GM19328 (cell line): ENCODE results near the gene UNKL.

Source experiments
- ATAC-seq: cut with Tn5 transposase; IDR thresholded peaks from one replicate; pipeline ENCODE4 v1.9.1; 2021; ENCODE audit warnings: mild to moderate bottlenecking, moderate library complexity; ENCODE audit not compliant: unreplicated experiment

UNKL gene

DNA sequence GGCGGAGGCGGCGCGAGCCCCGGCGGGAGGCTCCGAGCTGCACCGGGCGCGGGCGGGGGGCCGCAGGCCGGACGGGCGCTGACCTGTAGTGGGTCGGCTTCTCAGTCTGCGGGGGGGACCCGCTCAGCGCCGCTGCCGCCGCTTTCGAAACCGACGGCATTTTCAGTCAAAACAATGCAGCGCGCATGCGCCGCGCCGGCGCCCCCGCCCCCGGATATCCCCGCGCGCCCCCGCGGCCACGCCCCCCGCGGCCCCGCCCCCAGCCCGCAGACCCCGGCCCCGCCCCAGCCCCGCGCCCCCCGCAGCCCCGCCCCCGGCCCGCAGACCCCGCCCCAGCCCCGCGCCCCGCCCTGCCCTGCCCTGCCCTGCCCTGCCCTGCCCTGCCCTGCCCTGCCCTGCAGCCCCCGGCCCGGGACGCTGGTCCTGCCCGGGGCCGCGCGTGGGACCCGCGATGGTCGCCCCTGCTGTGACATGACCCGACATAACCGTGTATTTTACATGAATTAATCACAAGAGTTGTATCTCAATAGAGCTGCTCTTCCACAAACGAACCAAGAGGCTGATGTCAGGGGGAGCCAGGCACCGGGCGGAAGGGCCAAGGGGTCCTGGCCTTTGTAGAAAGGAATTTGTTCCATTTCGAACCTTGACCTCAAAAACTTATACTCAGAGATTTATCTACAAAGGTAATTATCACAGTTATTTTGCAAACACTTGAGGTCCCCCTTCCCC, at the start of gene UNKL:
Gene UNKL (minus strand): TSS at position 173 of the 729 bp plus-strand sequence. CDS start 13 bp downstream, at position 160.
- no peak for ATAC-seq

DNA sequence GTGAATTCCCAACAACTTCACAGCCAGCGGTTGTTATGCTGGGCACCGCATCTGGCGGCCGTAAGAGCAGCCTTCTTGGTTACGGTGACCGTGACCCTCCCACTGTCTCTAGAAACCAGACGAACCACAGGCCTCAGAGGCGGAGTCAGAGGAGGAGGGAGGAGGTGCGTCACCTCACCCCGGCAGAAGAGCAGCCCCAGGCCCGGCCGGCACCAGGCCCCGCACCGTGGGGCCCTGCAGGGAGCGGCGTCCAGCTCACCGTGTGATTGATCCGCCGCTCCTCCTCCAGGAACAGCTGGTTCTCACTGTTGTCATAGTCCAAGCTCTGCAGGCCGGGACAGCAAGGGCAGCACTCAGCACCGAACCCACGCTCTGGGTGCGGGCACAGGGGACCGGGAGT, 46.6 kb upstream of the UNKL start:
- no peak for ATAC-seq

DNA sequence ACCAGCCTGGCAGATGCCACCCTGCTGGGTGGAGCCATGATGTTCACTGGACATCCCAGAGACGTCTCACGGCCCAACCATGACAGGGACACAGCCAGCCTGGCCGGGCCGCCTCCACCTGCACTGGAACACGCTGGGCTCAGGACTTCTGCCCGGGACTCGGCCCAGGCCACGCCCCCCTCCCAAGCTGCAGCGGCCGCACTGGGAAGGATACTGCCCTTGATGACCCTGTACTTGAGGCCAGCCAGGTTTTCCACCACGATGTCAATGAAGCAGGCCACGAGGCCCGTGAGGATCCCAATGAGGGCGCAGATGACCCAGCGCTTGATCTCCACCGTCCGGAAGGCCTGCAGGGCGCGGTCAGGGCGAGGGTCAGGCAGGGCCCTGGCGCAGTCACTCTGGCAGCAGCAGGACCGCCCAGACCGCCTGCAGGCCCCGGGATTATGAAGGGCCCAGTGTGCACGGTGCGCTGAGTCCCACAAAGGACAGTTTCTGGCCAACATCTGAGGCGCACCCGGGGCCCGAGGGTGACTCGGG, 46.2 kb upstream of the UNKL start:
- ATAC-seq = no peak

DNA sequence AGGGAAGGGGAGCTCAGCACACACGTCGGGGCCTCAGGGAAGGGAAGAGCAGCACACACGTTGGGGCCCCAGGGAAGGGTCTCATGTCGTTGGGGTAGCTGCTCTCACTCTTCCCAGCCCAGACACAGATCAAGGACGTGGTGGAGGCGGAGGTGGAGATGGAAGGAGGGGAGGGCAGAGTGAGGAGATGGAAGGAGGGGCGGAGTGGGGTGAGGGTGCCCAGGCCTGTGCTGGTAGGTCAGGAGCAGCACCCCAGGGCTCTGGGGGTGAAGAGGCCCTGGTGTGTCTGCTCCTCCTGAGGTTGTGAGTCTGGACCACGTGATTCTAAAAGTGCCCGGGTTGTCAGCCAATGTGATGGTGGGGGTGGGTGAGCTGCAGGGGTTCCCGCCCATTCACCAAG, 45.5 kb upstream of the UNKL start:
- no peak for ATAC-seq

DNA sequence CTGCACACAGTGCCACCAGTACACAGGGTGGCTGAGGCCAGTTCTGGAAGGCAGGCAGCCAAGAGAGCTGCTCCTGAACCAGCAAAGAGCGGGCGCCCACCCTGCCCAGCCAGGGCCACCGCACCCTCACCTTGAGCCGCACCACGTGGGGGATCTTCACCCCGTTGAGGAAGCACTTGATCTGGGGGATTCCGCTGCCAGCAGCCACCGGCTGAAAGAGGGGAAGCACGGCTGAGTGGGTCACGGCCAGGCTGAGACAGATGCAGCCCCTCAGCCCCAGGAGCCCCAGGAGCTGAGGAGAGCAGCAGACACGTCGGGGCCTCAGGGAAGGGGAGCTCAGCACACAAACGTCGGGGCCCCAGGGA, 44.5 kb upstream of the UNKL start:
- no peak for ATAC-seq

DNA sequence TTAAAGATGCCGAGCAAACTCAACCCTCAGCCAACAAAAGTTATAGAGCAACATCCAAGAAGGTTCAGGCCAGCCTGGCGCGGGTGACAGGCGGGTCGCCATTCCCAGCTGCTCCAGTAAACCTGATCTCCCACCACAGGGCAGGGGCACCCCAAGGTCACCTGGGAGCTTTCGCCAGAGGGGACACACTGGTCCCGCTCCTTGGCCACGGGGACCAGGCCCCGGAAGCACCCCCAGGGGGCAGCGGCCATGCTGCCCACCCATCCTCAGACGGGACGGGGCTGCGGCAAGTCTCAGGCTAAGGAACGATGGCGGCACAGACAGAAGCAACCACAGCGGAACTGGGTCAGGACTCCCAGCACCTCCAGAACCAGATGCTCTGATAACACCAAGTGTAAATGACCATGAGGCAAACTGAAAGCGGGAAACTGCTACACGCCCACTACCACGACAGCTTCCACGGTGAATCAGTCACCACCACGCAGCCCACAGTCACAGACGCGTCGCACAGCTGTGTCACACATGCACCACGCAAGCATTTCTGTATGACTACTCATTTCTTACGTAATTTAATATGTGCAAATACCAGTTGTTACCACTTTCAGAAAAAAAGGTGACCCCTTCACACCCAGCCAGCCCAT, 44.0 kb upstream of the UNKL start:
- no peak for ATAC-seq

DNA sequence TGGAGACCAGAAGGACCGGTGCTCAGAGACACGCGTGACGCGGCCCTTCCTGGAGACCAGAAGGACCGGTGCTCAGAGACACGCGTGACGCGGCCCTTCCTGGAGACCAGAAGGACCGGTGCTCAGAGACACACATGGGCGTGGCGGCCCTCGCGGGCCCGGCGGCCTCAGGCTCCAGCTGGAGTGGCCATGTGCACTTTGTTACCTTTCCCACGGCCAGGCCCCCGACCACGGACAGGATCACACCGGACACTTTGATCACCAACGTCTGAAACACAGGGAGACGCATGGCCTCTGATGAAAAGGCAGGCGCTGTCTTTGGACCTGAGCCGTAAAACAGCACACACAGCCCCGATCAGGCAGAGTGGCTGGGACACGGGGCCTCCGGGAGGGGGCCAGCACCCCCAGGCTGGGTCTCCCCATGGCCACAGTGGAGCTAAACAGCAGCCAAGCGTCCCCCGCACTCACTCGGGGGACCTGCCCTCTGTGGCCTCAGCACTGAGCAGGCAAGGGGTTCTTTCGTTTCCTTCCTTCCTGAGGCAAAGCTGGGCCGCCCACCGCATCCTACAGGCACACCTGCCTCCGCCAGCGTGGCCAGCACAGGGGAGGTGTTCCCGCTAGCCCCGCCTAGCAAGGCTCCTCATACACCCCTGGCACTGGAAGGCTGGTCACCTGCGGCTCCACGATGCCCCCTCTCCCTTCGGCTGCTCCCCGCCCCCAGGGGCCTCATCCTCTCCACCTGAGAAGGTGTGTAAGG, 43.2 kb upstream of the UNKL start:
- ATAC-seq = no peak

- no peak for ATAC-seq
Measured at GRCh38 chr16:1456951-1457350, 42.4 kb upstream of the UNKL start.

DNA sequence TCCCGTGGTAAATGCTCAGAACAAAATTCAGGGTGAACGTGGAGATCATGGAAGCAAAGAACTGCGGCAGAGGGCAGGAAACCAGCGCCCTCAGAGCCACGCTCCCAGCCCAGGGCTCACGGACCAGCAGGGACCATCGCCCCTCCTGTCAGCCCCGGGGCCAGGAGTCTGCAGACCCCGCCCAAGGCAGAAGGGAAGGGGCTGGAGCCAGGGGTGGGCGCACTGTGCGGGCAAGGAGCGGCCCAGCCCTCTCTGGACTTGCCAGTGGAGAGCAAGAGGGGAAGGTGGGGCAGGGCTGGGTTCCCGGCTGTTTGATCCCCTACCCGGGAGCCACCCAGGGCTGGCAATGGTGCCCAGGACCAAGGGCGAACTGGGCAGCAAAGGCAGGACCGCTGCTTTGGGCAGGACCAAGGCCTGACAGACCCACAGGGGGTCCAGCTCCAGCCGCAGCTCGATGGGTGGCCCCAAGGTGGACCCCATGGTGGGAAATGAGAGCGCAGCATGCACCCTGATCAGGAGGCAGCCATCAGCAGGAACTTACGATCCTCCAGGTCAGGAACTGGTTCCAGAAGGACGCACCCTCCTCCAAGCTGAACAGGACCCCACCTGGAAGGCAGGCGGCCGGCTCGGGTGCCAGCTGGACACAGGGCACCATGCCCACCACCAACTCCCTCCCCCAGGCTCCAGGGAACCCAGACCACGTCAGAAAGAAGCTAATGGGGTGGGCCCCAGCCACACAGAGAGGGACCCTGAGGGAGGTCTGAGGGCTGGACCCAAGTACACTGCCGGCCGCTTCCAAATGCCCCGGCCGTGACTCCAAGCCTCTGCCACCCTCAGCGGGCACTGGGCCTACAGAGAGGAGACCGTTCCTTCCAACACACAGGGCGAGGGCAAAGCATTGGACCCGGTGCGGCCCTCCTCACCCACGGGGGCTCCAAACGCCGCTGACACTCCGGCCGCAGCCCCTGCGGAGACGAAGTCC, 41.0 kb upstream of the UNKL start:
- ATAC-seq = no peak

- no peak for ATAC-seq
Measured at GRCh38 chr16:1454561-1454960, 40.1 kb upstream of the UNKL start.

- ATAC-seq = no peak
Measured at GRCh38 chr16:1453316-1453715, 38.8 kb upstream of the UNKL start.

DNA sequence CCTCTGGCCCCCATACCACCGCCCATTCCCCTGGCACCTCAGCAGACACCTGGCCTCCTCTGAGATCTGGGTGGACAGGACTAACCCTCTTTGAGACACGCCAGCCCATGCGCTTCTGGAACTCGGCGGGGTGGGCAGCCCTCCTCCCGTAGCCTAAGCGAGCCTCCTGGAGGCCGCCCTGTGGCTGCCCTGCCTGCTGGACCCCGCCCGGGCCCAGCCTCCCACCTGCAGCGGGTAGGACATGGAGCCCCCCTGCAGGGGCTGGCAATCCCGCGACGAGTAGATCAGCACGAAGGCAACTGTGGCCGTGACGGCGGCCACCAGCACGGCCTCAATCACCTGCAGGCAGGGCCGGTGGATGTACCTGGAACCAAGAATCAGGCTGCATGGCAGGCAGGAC, 38.0 kb upstream of the UNKL start:
- no peak for ATAC-seq

GRCh38 chr16:1451702-1452392, 37.3 kb upstream of the UNKL start:
- ATAC-seq = no peak

DNA sequence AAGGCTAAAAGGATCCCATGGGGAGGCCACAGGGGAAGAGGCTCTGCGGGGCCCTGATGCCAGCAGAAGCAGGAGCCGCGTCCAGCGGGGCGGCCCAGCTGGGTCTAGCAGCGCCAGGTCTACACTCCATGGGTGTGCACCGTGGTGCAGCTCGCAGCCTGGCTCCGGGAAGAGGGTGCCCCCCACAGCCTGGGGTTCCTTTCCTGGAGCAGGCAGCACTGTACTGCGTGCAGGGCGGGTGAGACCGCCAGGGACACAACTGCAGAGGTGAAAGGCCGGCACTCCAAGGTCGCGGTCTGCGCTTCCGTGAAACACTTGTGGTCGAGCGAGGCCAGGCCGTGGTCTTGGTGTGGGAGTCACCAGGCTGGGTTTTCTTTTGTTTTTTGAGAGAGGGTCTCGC, 36.3 kb upstream of the UNKL start:
- no peak for ATAC-seq

DNA sequence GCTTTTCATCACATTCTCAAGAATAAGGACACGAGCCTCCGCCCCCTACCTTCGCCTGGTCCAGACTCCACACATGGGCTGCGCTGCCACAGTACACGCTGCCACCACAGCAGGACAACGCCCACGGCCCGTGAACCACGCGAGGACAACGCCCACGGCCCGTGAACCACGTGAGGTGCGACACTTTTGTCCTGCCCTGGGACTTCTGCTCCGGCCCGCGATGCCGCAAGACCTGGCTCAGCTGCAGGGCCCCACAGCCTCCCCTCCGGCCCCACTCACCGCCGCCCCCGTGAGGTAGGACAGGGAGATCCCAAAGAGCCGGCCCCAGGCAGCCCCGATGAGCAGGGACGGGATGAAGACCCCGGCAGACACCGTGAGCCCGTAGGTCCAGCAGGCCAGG, 35.7 kb upstream of the UNKL start:
- ATAC-seq = no peak

DNA sequence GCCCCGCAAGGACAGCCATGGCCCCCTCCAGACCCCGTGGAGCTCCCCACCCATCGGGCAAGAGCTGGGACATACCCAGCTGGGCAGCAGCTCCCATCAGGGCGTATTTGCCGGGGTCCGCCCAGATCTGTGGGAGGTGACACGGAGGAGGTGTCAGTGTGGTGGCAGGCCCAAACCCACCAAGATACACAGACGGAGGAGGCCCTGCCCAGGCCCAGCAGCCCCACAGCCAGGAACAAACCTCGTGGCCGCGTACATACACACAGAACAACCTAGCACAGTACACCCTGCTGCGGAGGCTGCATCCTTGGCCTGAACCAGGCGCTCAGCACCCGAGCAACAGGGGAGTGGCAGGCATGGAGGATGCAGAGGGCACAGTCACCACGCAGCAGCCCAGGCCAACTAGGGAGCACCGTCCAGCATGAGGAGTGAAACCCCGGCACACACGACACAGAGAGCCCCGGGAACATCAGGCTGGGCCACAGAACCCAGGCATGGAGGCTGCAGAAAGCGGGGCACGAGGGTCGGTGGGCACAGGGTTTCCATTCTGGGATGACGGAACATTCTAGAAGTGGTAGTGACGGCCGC, 34.8 kb upstream of the UNKL start:
- ATAC-seq = no peak

DNA sequence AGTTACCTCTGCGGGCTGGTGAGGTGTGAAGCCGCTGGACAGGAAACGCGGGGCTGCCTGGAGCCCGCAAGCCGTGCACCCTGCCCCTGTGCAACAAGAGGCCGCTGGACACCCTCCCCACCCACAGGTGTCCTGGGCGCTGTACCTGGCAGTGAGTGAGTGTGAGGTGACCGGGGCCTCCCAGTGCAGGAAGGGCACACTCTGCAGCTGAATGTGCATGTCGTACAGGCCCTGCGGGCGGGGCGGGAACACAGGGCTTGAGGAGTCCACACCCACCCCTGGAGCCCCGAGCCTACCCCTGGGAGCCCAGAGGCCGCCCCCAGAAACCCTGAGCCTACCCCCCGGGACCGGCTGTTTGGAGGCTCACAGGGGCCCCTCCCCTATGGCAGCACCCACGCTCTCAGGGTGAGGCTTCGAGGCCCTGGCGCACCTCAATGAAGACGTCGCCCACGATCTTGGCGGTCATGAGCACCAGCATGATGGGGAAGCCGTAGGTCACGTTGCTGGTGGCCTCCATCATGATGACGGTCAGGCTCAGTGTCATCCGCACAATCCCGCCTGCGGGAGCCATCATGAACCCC, 34.1 kb upstream of the UNKL start:
- no peak for ATAC-seq

DNA sequence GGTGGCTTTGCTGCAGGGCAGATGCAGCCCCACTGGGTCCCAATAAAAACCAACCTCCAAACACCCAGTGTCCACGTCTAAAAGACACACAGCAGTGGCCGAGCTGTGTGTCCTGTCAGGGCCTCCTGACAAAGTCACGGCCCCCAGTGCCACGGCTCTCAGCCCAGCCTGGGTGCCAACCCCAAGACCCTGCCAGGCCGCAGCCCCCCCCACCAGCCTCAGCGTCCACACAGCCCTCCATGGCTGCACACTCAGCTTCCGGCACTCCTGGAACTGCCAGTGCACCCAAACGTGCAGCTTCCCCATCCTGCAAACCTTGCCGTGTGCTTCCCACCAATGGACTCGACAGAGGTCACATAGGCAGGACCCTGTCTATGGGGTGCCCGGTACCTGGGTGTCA, 33.5 kb upstream of the UNKL start:
- ATAC-seq = no peak

DNA sequence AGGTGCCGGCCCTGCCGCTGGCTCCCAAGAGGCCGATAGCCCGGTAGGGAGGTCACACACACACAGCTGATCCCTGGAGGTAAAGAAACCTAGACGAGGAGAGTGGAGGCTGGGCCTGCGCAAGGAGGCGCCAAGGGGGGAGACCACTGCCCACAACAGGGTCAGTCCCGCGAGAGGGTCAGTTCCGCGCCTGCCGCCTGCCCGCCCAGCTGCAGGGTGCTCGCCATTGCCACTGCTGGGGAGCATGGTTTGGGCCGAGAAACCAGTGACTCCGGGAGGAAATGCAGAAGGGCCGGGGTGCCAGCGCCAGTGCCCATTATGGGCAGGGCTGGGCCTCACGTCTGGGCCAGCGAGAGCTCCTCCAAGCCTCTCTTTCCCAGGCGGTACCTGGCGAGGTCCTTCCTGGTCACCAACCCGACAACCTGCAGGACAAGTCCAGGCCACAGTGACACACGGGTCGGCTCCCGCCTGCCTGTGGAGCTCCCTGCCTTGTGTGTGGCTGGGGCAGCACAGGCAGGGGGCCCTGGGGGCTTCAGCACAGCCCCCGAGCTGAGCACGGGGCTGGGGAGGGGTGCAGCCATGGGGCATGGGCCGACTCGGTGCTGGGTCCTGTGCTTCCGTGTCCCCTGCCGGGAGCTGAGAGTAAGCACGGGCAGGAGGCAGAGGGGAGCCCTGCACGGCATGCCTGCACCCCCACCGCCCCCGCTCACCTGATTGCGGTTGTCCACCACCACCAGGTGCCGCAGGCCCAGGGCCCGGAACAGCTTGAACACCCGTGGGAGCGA, 32.0 kb upstream of the UNKL start:
- no peak for ATAC-seq
